Effector CD4-positive, alpha-beta T cell (primary cell): ENCODE results near the gene CD28.
A peak's percentile ranks its signal among the peaks of the same experiment; 100 is the strongest.
"Not testable (repeated sequence)": the region's sequence is repeated elsewhere in the genome, so short reads cannot be mapped to it uniquely, and the experiment has no call there.

Experiments used
- DNase-seq: peaks from one replicate; pipeline ENCODE4 v3.0.0-alpha.2; 2020

CD28 gene

GRCh38 chr2:203750346-203751068, 44.1 kb downstream of the CD28 start:
- DNase-seq, result no peak

GRCh38 chr2:203751685-203752271, 45.3 kb downstream of the CD28 start:
- no peak for DNase-seq

GRCh38 chr2:203756161-203756560, 49.7 kb downstream of the CD28 start:
- DNase-seq, result no peak

GRCh38 chr2:203758841-203759689, 52.6 kb downstream of the CD28 start:
- no peak for DNase-seq

- DNase-seq, result no peak
Observed at GRCh38 chr2:203759690-203760365, 53.4 kb downstream of the CD28 start.

GRCh38 chr2:203761121-203761520, 54.7 kb downstream of the CD28 start:
- DNase-seq, result no peak

GRCh38 chr2:203763241-203763937, 57.0 kb downstream of the CD28 start:
- no peak for DNase-seq

GRCh38 chr2:203763938-203764664, 57.7 kb downstream of the CD28 start:
- DNase-seq, result no peak

GRCh38 chr2:203772456-203773165, 66.2 kb downstream of the CD28 start:
- no peak for DNase-seq

- DNase-seq, result no peak
Observed at GRCh38 chr2:203774760-203775159, 68.3 kb downstream of the CD28 start.

- DNase-seq, result no peak
Observed at GRCh38 chr2:203775684-203776083, 69.2 kb downstream of the CD28 start.

- no peak for DNase-seq
Observed at GRCh38 chr2:203777030-203777429, 70.6 kb downstream of the CD28 start.

GRCh38 chr2:203779477-203780073, 73.1 kb downstream of the CD28 start:
- not testable (repeated sequence) for DNase-seq

- no peak for DNase-seq
Observed at GRCh38 chr2:203780231-203780630, 73.8 kb downstream of the CD28 start.

GRCh38 chr2:203781151-203781550, 74.7 kb downstream of the CD28 start:
- no peak for DNase-seq

- DNase-seq, result peak; percentile 45
Observed at GRCh38 chr2:203782262-203782976, 76.0 kb downstream of the CD28 start.

- DNase-seq, result no peak
Observed at GRCh38 chr2:203783496-203784203, 77.2 kb downstream of the CD28 start.

- not testable (repeated sequence) for DNase-seq
Observed at GRCh38 chr2:203784710-203785270, 78.4 kb downstream of the CD28 start.
